ENCODE measurements around the gene B9D1.

The B9D1 gene

DNA sequence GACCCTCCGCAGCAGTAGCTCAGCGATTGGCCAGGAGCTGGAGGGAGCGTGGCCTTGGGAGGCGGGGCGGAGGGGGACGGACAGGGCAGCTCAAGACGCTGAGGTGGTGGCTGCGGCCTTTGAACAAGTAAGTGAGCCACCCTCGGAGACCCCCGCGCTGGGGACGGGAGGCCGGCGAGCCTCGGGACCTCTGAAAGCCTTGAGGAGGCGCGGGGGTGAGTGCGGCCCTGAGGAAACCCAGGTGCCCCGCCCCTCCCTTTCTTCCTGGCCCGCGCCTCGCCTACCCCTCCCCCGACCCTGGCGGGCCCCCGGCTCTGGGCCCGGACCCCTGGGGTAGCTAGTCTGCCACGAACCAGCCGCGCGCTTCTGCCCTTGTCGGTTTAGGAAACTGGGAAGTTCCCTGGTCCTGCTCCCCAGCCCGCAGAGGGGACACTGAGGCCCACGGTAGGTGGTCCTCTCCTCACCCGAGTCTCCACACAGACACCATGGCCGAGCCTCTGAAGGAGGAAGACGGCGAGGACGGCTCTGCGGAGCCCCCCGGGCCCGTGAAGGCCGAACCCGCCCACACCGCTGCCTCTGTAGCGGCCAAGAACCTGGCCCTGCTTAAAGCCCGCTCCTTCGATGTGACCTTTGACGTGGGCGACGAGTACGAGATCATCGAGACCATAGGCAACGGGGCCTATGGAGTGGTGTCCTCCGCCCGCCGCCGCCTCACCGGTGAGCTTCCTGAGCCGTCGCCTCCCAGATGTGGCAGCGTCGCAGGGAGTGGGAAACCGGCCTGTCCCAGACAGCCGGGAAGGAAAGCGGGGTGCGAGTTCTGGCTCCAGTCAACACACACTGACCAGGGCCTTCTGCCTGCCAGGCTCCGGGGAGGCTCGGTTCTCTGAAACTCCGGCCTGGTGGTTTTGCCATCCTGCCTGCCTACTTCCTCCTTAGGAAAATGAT is 16.2 kb upstream of the B9D1 start, which contains the start of gene MAPK7:
TSS of gene MAPK7 (plus strand) at position 83 of the 945 bp plus-strand sequence. CDS start at position 486, 403 bp downstream.
- Histone ChIP-seq H3K27ac (ENCODE audit: low read depth, low read length) (peak within 1 kb of the TSS; percentile 63), H2AFZ (ENCODE audit: low read depth, low read length, severe bottlenecking) (peak within 1 kb of the TSS; percentile 93), H3K9me3 (ENCODE audit: insufficient read depth, low read length) (no peaks in the 10 kb centered on the region), H4K20me1 (ENCODE audit: low read depth, low read length) (no peaks in the 10 kb centered on the region), H3K9ac (ENCODE audit: low read length) (peak within 1 kb of the TSS; percentile 79), H3K4me3 (ENCODE audit: insufficient read depth, low read length, poor library complexity, severe bottlenecking) (peak within 1 kb of the TSS; percentile 82), H3K4me2 (ENCODE audit: low read depth, low read length, poor library complexity, severe bottlenecking) (peak within 1 kb of the TSS; percentile 91), H3K9me2 (replicated peaks; ENCODE audit: insufficient read depth, low read length) (no peaks in the 10 kb centered on the region), H3K79me2 (ENCODE audit: insufficient read depth, low read length) (peaks cover 5% of the 10 kb centered on the region; the same call in 1 of the 2 replicates), H3K27me3 (ENCODE audit: low read length) (no peaks in the 10 kb centered on the region), H3F3A (ENCODE audit: insufficient read depth) (no peaks in the 10 kb centered on the region; the same call in 1 of the 2 replicates), H3K36me3 (ENCODE audit: low read length) (no peaks in the 10 kb centered on the region)
- no peak for TF ChIP-seq EZH2phosphoT487 (conservative IDR thresholded peaks at IDR 0.05; ENCODE audit: low read length)
- TF ChIP-seq, protein P1, sequence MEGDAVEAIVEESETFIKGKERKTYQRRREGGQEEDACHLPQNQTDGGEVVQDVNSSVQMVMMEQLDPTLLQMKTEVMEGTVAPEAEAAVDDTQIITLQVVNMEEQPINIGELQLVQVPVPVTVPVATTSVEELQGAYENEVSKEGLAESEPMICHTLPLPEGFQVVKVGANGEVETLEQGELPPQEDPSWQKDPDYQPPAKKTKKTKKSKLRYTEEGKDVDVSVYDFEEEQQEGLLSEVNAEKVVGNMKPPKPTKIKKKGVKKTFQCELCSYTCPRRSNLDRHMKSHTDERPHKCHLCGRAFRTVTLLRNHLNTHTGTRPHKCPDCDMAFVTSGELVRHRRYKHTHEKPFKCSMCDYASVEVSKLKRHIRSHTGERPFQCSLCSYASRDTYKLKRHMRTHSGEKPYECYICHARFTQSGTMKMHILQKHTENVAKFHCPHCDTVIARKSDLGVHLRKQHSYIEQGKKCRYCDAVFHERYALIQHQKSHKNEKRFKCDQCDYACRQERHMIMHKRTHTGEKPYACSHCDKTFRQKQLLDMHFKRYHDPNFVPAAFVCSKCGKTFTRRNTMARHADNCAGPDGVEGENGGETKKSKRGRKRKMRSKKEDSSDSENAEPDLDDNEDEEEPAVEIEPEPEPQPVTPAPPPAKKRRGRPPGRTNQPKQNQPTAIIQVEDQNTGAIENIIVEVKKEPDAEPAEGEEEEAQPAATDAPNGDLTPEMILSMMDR (IDR thresholded peaks at IDR 0.05; ENCODE audit: insufficient read depth, low read length, poor library complexity, severe bottlenecking): no peak

DNA sequence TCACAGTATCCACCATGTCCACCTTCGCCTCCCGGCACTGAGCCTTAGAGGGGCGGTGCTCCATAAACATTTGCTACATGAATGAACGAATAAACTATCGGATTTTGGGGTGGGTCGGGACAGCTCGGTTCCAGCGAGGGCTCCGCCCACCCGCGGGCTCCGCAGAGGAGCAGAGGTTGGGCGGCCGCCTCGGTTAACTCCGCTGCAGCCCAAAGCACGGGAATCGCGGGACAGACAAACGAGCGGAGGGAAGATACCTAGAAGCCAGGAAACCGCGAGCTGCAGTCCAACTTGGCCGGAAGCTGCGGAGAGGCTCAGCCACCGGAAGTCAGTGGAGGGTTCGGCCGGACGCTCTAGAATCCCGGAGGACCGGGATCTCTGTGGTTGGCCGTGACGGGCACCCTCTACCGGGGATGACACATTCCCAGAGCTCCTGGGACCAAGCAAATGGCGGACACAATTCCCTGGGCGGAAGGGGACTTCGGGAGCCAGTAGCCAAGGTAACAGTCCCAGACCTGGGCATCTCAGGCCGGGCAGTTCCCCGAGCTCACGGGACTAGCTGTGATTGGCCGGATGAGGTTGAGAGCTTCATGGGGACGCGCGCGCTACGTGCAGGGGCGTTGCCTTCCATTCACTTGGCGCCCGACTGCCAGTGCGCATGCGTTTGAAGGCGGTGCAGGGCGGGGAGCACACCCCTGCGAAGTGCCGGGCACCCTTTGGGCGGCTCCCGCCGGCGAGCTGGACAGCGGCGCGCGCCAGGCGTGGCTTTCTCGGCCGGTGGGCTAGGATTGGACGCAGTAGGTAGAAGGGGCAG is 15.3 kb upstream of the B9D1 start:
- TF ChIP-seq, protein P1 (IDR thresholded peaks at IDR 0.05; ENCODE audit: insufficient read depth, low read length, poor library complexity, severe bottlenecking): no peak
- no peak for TF ChIP-seq EZH2phosphoT487 (conservative IDR thresholded peaks at IDR 0.05; ENCODE audit: low read length)

DNA sequence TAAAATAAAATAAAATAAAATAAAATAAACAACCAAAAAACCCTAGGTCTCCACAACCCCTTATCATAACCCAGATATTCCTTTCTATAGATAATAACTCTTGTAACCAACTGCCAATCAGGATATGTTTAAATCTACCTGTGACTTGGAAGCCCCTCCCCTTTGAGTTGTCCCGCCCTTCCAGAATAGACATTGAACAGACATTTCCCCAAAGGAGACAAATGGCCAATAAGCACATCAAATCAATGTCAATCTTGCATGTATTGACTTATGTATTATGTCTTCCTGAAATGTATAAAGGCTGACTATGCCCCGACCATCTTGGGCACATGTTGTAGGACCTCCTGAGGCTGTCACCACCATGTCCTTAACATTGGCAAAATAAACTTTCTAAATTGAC is 14.3 kb upstream of the B9D1 start:
- Histone ChIP-seq H2AFZ (ENCODE audit: low read depth, low read length, severe bottlenecking) (peak overlapping the region; percentile 93), H3K27ac (ENCODE audit: low read depth, low read length) (no peak overlapping the region), H3K79me2 (ENCODE audit: insufficient read depth, low read length) (peaks cover 5% of the 10 kb centered on the region; the same call in 1 of the 2 replicates), H3F3A (ENCODE audit: insufficient read depth) (no peaks in the 10 kb centered on the region; the same call in 1 of the 2 replicates), H3K36me3 (ENCODE audit: low read length) (no peaks in the 10 kb centered on the region), H3K4me2 (ENCODE audit: low read depth, low read length, poor library complexity, severe bottlenecking) (peak overlapping the region; percentile 91), H3K9me3 (ENCODE audit: insufficient read depth, low read length) (no peaks in the 10 kb centered on the region), H3K4me3 (ENCODE audit: insufficient read depth, low read length, poor library complexity, severe bottlenecking) (peak overlapping the region; percentile 82), H4K20me1 (ENCODE audit: low read depth, low read length) (no peaks in the 10 kb centered on the region), H3K27me3 (ENCODE audit: low read length) (no peaks in the 10 kb centered on the region), H3K9ac (ENCODE audit: low read length) (peak overlapping the region; percentile 79), H3K9me2 (replicated peaks; ENCODE audit: insufficient read depth, low read length) (no peaks in the 10 kb centered on the region)
- TF ChIP-seq EZH2phosphoT487 (conservative IDR thresholded peaks at IDR 0.05; ENCODE audit: low read length): no peak

More for the DNA sequence above, 15.3 kb upstream of the B9D1 start:
- Histone ChIP-seq H3K27ac (ENCODE audit: low read depth, low read length) (peak overlapping the region; percentile 63), H3K4me3 (ENCODE audit: insufficient read depth, low read length, poor library complexity, severe bottlenecking) (peak overlapping the region; percentile 82), H3K4me2 (ENCODE audit: low read depth, low read length, poor library complexity, severe bottlenecking) (peak overlapping the region; percentile 91), H3K79me2 (ENCODE audit: insufficient read depth, low read length) (peaks cover 5% of the 10 kb centered on the region; the same call in 1 of the 2 replicates), H3K36me3 (ENCODE audit: low read length) (no peaks in the 10 kb centered on the region), H3K9me3 (ENCODE audit: insufficient read depth, low read length) (no peaks in the 10 kb centered on the region), H3K9me2 (replicated peaks; ENCODE audit: insufficient read depth, low read length) (no peaks in the 10 kb centered on the region), H3K9ac (ENCODE audit: low read length) (peak overlapping the region; percentile 79), H4K20me1 (ENCODE audit: low read depth, low read length) (no peaks in the 10 kb centered on the region), H3K27me3 (ENCODE audit: low read length) (no peaks in the 10 kb centered on the region), H2AFZ (ENCODE audit: low read depth, low read length, severe bottlenecking) (peak overlapping the region; percentile 93), H3F3A (ENCODE audit: insufficient read depth) (no peaks in the 10 kb centered on the region; the same call in 1 of the 2 replicates)

Data from SU-DHL-6 (cell line).